NCI-H2107 (cell line): ENCODE results near the gene TERT.
"Not testable (repeated sequence)": the region's sequence is repeated elsewhere in the genome, so short reads cannot be mapped to it uniquely, and the experiment has no call there.

Experiments
- DNase-seq: peaks from one replicate; lab custom pipeline; 2025; lab: John Stamatoyannopoulos, UW

TERT gene

DNA sequence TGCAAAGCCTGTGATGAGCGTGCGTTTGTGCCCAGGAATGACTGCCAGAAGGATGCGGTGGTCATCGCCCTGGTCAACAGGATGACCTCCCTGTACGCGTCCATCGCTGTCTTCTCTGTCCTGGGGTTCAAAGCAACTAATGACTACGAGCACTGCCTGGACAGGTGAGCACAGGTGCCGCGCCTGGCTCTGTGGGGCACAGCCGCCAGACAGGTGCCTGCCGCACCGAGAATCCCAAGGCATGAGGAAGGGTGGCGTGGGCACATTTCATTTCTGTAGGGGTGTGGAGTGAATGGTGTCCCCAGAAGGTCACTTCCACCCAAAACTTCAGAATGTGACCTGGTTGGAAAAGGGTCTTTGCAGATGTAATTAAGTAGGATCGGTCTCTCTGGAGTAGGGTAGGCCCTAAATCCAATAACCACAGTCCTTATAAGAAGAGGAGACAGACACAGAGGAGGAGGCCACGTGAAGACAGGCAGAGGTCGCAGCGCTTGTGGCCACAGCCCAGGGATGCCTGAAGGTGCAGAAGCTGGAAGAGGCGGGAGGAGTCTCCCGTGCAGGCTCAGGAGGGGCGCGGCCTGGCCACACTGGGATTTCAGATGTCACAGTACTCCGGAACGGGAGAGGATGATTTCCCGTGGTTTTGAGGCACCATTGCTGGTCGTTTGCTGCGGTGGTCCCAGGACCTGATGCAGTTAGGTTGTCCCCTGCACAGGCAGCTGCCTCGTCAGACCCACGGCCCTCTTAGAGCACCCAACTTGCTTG, 54.2 kb downstream of the TERT start:
- no peak for DNase-seq

DNA sequence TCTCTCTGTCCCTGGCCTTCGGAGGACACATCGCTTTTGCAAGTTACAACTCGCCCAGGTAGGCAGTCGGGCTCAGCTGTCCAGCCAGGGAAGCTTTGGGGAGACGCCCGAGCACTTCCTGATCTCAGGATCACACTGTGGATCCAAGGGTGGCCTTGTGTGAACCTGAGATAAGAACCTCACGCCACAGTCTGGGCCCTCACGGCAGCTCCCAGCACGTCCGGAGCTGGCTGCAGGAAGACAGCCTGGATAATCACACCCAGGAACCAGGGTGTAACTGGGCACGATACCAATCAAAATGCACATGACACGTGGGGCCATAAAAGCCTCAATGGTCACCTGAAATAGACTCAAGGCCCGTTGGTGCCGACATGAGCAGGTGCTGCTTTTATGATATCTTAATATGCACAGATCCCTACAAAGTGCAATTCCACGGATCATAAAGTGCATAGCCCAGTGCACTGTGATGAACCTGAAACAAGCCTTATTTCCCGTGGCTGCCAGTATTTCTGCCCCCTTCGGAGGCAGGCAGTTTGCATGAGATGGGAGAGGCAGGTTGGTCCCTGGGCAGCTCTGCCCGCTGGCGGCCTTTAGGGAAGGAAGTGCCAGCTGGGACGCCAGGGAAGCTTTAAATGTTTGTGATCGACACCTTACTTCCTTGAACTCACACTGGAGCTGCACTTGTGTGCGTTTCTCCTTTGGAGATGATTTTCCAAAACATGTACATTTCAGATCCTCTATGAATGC, 55.2 kb downstream of the TERT start:
- DNase-seq, result no peak

DNA sequence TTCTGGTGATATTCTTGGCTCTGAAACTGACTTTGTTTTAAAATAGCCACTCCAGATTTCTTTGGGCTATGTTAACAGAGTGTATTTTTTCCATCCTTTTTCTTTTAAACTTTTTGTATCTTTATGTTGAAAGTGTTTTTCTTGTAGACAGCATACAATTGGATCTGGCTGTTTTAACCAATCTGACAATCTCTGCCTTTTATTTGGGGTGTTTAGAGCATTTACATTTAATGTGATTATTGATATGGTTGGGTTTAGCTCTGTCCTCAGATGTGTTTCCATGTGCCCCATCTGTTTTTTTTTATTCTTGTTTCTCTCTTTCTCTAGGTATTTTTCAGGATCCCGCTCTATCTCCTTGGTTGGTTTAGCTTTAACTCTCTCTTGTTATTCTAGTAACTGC, 59.0 kb downstream of the TERT start:
- DNase-seq, result no peak

DNA sequence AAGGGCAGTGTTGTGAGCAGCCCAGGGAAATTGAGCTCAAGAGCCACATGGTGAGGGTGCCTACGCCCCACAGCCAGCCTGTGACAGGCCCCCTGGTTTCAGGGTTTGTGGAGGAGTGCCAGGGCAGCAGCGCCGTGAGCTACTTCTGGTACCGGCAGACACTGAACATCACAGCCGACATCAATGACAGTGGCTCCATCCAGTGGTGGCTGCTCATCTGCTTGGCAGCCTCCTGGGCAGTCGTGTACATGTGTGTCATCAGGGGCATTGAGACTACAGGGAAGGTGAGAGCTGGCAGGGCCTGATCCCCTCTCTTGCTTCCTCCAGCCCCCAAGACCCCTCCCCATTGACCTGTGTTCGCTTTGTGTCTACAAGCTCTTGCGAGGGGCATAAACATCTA, 59.5 kb downstream of the TERT start:
- DNase-seq, result no peak

DNA sequence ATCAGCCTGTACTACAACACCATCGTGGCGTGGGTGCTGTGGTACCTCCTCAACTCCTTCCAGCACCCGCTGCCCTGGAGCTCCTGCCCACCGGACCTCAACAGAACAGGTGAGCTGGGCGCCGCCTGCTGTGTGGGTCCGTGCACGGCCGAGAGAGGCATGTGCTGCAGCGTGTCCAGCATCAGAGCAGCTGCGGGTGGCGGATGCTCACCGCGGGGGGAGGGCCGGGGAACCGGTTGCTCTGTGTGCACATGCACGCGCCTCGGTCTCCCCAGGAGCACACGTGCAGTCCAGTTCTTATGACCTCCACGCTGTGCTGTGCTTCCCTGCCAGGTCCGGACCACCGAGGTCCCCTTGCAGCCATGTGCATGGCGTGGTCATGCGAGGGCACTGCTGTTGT, 62.1 kb downstream of the TERT start:
- no peak for DNase-seq

DNA sequence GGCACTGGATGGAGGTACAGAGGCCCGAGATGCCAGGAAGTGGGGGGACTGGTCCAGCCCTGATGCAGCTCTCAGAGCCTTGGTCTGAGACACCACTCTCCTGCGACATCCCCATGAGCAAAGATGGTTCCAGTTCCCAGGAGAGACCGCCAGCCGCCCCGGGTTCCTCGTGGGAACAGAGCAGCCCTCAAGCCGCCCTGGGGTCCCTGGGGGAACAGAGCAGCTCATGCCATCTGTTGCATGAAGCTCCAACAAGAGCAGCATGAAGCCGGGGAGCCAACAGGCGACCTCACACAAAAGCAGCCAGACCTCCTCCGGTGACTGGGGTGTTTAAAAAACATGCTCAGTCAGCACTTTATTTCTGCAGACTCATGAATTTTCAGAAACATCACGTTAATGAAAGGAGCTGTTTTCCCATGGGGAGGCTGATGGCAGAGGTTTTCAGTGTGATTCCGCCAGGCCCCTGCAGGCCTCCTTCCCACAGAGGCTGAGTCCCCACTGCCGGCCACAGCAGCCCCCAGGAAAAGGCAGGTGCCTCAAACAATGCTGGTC, 63.4 kb downstream of the TERT start:
- DNase-seq, result no peak

DNA sequence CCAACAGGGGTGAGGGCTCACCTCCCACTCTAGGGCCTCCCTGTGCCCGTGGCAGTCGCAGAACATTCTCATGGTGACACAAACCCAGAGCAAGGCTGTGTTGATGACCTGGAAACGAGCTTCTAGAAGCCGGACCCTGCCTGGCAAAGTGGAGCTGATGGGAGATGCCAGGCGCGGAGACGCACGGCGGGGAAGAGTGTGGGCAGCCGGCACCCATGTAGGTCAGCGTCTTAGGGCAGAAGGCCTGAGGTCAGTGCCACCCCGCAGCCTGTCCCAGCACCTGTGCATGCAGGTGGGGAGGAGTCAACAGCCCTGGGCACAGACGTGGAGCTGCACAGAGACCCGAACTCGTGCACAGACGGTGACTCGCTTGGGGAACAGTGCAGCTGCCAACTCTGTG, 64.3 kb downstream of the TERT start:
- DNase-seq, result no peak

DNA sequence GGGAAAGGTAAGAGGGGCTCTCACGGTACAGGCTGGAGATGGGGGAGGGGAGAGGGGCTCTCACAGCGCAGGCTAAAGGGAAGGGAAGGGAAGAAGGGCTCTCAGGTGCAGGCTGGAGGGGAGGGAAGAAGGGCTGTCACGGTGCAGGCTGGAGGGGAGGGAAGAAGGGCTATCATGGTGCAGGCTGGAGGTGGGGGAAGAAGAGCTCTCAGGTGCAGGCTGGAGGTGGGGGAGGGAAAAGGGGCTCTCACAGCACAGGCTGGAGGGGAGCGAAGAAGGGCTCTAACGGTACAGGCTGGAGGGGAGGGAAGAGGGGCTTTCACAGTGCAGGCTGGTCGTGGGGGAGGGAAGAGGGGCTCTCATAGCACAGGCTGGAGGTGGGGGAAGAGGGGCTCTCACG, 65.0 kb downstream of the TERT start:
- DNase-seq, result no peak

DNA sequence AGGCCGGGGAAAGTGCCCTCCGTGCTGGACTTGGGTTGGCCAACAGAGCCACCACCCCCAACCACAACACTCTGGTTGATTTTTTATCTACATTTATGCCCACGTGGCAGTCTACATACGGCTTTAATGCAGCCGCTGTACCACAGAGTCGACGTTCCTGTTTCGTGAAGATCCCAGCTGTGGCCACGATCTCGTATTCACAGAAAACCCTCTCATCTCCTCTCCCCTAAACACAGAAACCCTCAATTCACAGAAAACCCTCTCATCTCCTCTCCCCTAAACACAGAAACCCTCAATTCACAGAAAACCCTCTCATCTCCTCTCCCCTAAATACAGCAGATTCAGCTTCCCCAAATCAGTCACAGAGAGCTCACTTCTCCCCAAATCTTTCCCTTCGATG, 65.8 kb downstream of the TERT start:
- DNase-seq, result not testable (repeated sequence)

DNA sequence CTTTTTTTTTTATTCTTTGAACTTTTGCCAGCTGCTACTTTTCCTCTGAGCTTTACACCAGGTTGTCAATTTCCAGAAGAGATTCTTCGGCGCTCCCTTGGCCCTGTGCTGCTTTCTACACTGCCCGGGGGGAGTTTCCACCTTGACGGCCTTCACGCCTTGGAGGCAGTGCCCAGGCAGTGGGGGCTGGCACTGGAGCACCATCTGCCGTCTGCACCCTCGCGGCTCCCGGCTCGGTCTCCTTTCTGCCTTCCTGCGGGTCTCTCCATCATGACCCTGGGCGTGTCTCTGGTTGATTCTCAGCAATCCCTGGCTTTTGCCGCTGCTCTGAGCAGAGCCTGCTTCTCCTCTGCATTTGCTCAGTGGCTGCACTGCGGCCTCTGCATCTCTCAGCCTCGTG, 66.7 kb downstream of the TERT start:
- no peak for DNase-seq

DNA sequence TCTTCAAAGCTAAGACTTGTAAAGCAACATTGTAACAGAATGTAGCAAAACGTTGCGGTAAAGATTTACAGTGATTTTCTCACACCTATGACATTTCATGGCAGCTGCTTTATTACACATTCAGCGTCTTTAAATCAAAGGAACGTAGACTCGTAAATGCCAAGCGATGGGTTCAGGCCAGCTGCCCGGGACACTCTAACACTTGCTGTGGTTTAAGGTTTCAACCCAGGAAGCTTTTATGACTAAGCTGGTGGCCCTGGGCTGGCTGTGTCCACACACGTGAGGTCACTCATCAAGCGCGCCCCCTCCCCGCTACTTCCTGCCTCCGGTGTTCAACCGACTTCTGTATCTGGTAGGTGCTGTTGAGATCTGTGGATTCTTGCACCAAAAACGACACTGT, 67.2 kb downstream of the TERT start:
- DNase-seq, result peak; percentile 71

DNA sequence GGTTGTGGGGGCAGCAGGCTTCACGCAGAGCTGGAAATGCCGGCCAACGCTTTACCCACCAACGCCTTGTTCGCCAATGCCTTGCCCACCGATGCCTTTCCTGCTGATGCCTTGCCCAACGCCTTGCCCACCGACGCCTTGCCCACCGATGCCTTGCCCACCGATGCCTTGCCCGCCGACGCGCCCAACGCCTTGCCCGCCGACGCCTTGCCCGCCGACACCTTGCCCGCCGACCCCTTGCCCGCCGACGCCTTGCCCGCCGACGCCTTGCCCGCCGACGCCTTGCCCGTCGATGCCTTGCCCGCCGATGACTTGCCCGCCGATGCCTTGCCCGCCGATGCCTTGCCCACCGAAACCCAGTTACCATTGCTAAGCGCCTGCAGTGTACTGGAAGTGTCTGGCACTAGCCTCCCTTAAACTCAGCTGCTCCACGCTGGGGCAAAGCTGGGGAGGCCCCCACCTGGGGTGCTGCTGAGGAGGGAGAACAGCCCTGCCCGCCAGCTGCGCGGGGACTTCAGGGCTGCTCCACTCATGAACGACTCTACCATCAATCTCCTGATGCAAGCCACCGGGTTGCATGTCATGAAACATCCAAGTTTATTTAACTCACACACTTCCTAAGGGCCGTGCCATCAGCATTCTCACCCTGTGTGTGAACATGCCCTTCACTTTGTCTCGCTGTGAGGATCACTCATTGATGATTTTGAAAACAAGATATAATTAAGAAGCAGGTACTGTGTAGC, 67.9 kb downstream of the TERT start:
- no peak for DNase-seq

DNA sequence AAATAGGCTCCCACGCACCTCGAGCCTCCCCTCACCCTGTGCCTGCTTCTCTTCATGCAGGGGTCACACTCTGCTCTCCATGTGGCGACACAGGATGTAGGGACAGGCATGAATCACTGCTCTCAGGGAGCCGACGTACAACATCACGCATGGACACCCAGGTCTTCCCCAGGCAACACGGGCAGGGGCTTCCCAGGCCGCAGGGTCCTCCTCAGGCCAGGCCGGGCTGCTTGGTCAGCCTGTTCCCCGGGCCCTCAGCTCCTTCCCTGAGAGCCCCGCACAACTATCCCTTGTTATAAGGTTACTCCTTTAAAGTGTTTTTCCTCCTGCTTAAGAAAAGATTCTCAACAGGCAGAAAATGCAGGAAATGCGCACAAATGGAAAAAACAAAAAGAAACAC, 68.6 kb downstream of the TERT start:
- DNase-seq, result no peak

DNA sequence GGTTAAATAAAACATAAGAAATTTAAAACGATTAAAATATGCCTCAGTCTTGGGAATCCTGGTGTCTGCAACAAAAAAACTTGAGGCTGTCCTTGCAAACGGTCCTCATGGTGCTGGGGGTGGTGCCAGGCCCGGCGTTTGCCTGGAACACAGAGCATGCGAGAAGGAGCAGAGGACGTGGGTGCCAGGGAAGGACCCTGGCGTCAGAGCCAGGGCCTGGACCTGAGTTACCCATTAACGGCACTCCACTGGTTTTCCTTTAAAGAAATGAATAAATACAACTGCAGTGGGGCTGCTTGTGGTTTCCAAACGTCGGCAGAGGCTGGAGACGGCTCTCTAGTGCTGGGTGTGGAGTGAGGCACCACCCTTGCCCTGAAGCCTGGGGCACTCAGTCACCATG, 69.8 kb downstream of the TERT start, which contains the start of gene SLC6A18:
Gene SLC6A18, plus strand, starts transcription at position 301 of the 400 bp plus-strand sequence. Its CDS starts 97 bp downstream, at position 398.
- DNase-seq, result no peak

DNA sequence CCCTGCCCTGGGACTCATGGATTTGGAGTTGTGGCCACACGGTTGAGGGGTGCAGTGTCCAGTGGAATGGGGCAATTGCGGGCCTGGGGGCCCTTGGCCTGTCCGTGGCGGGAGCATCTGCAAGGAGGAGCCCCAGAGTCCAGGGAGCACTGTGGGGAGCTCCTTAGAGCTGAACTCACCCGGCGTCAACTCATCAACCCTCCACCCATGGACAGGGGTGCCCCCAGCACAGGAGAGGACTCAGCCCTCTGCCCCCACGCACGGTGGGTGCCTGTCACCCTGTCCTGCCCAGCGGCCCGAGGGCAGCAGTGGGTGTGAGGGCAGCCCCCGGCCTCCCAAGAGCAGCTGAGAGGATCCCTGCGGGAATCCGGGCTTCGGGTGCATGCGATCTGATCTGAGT, 70.2 kb downstream of the TERT start:
- no peak for DNase-seq

DNA sequence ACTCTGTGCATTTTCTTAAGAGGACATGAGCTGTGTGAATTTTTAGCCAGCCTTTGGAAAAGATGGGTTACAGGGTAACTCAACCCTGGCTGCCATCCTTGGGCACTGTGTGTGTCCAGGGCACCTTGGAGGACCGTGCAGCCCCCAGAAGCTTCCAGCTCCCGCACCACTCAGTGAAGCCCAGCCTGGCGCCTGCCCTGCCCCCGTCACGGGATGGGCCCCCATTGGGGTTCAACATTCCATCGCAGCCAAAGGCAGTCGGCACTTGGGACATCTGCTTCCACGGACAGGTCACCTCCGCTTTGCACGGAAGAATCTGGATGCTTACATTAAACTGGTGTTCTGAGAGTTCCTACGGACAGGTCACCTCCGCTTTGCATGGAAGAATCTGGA, 71.6 kb downstream of the TERT start:
- no peak for DNase-seq

DNA sequence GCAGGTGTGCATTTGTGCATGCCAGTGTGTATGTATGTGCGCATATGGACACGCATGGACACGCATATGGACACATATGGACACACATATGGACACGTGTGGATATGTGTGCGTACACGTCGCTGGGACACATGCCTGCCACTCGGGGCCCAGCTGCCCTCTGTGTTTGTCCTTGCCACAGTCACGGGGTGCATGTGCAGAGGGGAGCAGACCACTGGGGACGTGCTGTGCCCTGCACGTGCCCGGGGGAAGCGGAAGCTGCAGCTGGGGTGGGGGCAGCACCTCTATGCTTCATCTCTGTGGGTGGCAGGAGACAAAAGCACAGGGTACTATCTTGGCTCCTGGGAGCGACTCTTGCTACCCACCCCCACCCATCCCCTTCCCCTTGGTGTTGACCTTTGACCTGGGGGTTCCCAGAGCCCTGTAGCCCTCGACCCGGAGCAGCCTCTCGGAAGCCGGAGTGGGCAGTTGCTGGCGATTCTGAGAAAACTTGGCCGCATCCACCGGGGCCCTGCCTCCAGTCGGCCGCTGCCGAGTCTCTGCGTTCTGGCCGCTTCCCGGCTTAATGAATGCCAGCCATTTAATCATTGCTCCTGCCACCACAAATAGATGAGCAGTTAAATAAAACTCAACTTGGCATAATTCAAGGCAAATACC, 72.1 kb downstream of the TERT start:
- DNase-seq, result no peak

DNA sequence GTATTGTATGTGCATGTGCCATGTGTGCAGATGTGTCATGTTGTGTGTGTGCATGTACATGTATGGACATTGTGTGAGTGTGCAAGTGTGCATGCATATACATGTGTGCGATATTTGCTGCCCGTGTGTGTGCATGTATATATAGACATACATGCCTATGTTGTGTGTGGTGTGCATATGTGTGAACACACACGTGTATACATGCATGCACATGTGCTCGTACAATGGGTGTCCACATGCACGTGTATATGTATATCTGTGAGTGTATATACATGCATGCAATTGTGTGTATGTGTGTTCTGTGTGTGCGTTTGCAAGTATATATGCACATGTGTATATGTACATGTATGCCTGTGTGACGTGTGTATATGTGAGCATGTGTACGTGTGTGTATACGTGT, 72.7 kb downstream of the TERT start:
- no peak for DNase-seq

DNA sequence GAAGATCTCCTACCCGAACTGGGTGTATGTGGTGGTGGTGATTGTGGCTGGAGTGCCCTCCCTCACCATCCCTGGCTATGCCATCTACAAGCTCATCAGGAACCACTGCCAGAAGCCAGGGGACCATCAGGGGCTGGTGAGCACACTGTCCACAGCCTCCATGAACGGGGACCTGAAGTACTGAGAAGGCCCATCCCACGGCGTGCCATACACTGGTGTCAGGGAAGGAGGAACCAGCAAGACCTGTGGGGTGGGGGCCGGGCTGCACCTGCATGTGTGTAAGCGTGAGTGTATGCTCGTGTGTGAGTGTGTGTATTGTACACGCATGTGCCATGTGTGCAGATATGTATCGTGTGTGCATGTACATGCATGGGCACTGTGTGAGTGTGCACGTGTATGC, 73.1 kb downstream of the TERT start:
- no peak for DNase-seq

DNA sequence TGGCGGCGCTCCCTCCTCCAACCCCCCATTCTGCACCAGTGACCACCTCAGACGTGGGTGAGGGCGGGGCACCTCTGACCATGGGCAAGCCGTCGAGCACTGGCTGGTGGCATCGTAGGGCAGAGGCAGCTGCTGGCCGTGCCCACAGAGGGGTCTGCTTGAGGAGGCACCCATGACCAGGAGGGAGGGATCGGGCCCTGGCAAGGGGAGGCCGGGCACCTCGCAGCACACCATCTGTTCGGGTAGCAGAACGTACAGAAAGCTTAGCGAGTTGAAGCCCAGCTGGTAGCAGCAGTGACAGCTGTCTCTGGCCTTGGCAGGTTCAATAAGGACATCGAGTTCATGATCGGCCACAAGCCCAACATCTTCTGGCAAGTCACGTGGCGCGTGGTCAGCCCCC, 74.0 kb downstream of the TERT start:
- DNase-seq, result no peak

DNA sequence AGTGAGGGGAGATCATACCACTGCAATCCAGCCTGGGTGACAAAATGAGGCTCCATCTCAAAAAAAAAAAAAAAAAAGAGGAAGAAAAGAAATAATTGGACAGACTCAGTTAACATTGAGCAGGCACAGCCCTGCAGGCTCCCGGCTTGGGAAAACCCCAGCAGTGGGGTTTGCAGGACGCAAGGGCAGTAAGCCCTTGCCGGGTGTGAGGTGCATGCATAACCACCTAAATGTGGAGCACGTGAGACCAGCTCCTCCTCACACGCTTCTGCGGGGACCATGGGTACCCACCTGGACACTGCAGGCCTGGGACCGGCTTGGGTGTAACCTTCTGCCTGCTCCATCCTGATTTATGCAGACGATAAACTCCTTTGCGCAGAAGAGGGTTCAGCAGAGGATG, 74.5 kb downstream of the TERT start:
- no peak for DNase-seq

DNA sequence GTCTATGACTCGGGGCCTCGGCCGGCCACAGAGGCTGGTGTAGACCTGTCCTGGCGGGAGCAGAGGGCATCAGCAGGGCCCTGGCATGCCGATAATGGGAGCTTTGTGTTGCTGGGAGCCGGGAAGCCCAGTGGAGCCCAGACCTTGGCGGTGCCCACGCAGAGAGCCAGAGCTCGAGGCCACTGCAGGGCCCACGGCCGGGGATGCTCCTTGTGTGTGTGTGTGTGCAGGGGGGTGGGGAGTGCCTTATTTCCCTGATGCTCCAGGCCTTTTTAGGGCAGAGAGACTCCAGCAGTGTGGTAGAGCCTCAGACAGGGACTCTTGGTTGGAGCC, 75.1 kb downstream of the TERT start:
- DNase-seq, result no peak
